ENCODE results near the gene SRGAP3.

- TF ChIP-seq POLR2A (IDR thresholded peaks at IDR 0.05; ENCODE audit: low read depth, low read length) (no peak), POLR2AphosphoS5 (IDR thresholded peaks at IDR 0.05; ENCODE audit: low read depth, low read length) (no peak)
These were observed 139.9 kb downstream of the SRGAP3 start for GRCh38 chr3:9109568-9109914.
